Measurements from ENCODE around the gene FERMT2. TPM values are rescaled to one million over a fixed set of nuclear protein-coding genes. Genes with fewer than 3 reads are reported as not detected.

The FERMT2 gene
- total and polyA plus RNA-seq, 2 donors (not counting 1 experiment from before 2014, with no cell fraction given), result 0.05 TPM; not detected in 1

DNA sequence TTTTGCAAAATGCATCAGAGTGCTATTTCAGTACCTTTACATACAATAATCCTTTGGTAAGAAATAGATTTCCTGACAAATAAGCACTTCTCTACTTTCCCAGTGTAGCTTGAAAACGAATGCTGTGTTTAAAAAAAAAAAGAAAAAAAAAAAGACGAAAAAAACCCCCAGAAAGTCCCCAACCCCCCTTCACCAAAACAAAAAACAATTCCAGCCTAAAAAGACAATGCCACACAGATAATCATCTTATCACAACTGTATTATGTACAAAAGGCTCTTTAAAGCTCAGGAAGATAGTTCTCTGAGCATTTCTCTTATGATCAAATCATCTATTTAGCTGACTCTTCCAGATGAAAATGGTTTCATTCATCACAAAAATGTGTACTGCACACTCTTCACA, 1.6 kb downstream of the FERMT2 start:
- WGBS (ENCODE audit: insufficient coverage), result no CpG with 5 or more reads among the region's 2 CpGs
- no peak for TF ChIP-seq EZH2 (IDR thresholded peaks at IDR 0.05; ENCODE audit: borderline replicate concordance, insufficient read depth, low read depth, low read length, poor library complexity, severe bottlenecking)
- TF ChIP-seq, protein P1, sequence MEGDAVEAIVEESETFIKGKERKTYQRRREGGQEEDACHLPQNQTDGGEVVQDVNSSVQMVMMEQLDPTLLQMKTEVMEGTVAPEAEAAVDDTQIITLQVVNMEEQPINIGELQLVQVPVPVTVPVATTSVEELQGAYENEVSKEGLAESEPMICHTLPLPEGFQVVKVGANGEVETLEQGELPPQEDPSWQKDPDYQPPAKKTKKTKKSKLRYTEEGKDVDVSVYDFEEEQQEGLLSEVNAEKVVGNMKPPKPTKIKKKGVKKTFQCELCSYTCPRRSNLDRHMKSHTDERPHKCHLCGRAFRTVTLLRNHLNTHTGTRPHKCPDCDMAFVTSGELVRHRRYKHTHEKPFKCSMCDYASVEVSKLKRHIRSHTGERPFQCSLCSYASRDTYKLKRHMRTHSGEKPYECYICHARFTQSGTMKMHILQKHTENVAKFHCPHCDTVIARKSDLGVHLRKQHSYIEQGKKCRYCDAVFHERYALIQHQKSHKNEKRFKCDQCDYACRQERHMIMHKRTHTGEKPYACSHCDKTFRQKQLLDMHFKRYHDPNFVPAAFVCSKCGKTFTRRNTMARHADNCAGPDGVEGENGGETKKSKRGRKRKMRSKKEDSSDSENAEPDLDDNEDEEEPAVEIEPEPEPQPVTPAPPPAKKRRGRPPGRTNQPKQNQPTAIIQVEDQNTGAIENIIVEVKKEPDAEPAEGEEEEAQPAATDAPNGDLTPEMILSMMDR (IDR thresholded peaks at IDR 0.05), result no peak
- Mint-ChIP-seq H3K27me3 (peaks cover 55% of the 10 kb centered on the region), H3K4me3 (peak overlapping the region; percentile 94), H3K27ac (no peak overlapping the region), H3K9me3 (ENCODE audit: insufficient read depth) (no peaks in the 10 kb centered on the region), H3K4me1 (peaks cover 20% of the 10 kb centered on the region)
- Histone ChIP-seq H3K4me3 (ENCODE audit: control extremely low read depth in 1 of 5, extremely low read depth in 1 of 5, insufficient read depth in 1 of 5, low read depth in 2 of 5, low read length in 4 of 5) (no peak overlapping the region), H3K9me3 (ENCODE audit: control extremely low read depth in 1 of 3, control insufficient read depth in 2 of 3, insufficient read depth in 1 of 3, low read length in 2 of 3) (peaks cover 0 to 5% (median 0%) of the 10 kb centered on the region in 3 donors), H3K27me3 (replicated peaks in 1 of 4; ENCODE audit: control extremely low read depth in 1 of 4, control insufficient read depth in 3 of 4, insufficient read depth in 4 of 4, low read length in 3 of 4) (peaks cover 6 to 48% (median 32%) of the 10 kb centered on the region in 4 experiments), H3K27ac (ENCODE audit: low read length in 2 of 2) (no peak overlapping the region), H3K4me1 (ENCODE audit: control insufficient read depth in 2 of 2, insufficient read depth in 2 of 2, low read length in 2 of 2) (peaks cover 24 to 27% of the 10 kb centered on the region in 2 donors), H3K4me2 (replicated peaks; ENCODE audit: low read depth, low read length, poor library complexity, severe bottlenecking) (no peak overlapping the region), H3K36me3 (replicated peaks in 1 of 2; ENCODE audit: control extremely low read depth in 1 of 2, control insufficient read depth in 1 of 2, extremely low read depth in 1 of 2, insufficient read depth in 2 of 2, low read length in 1 of 2) (no peaks in the 10 kb centered on the region), H3K79me2 (ENCODE audit: control insufficient read depth, insufficient read depth, low read length) (no peaks in the 10 kb centered on the region), H3K9ac (ENCODE audit: low read length) (no peak overlapping the region), H2AFZ (ENCODE audit: insufficient read depth, low read depth, low read length, poor library complexity, severe bottlenecking) (no peak overlapping the region), H4K20me1 (ENCODE audit: control insufficient read depth, insufficient read depth, low read length, poor library complexity, severe bottlenecking) (no peaks in the 10 kb centered on the region)
- POLR2A ChIA-PET, result no interaction called here
- CTCF ChIA-PET, result interaction anchor here (0.6 to 2.1 kb wide), 2 partner anchors 12 to 1028 kb away, joined by 4 to 8 read pairs; no protein-coding TSS in a partner anchor
- DNase-seq, result peak; percentile 18
- intact Hi-C loops (cut with micrococcal nuclease), result no loop called here
- no peak for ATAC-seq (ENCODE audit: low read depth)

DNA sequence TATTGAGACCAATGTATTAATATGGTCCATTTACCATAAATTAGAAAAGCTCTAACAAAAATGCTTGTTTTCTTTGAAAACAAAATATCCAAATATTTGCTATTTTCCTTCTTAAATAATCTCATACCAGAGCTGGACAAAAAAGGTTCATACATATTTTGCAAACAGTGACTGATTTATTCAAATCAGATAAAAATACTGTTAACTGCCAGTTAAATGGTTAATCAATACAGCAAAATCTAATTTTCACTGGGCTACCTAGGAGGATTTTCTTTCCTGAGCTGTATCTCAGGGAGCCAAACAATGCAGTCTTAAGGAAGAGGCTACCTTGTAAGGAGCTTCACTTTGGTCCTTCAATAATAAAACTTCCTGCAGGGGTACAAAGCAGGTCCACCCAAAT, 2.0 kb downstream of the FERMT2 start:
- ATAC-seq (ENCODE audit: low read depth) (no peak), DNase-seq (no peak)
- Mint-ChIP-seq H3K4me1 (peaks cover 20% of the 10 kb centered on the region), H3K9me3 (ENCODE audit: insufficient read depth) (no peaks in the 10 kb centered on the region), H3K4me3 (no peak overlapping the region), H3K27ac (no peak overlapping the region), H3K27me3 (peaks cover 57% of the 10 kb centered on the region)
- H3K36me3 ChIP-seq (replicated peaks in 1 of 2; ENCODE audit: control extremely low read depth in 1 of 2, control insufficient read depth in 1 of 2, extremely low read depth in 1 of 2, insufficient read depth in 2 of 2, low read length in 1 of 2), result no peaks in the 10 kb centered on the region
- H3K9me3 ChIP-seq (ENCODE audit: control extremely low read depth in 1 of 3, control insufficient read depth in 2 of 3, insufficient read depth in 1 of 3, low read length in 2 of 3), result peaks cover 0 to 5% (median 0%) of the 10 kb centered on the region in 3 donors
- no peaks in the 10 kb centered on the region for H3K79me2 ChIP-seq (ENCODE audit: control insufficient read depth, insufficient read depth, low read length)
- H3K4me2 ChIP-seq (replicated peaks; ENCODE audit: low read depth, low read length, poor library complexity, severe bottlenecking), result no peak overlapping the region
- no peak overlapping the region for H3K27ac ChIP-seq (ENCODE audit: low read length in 2 of 2)
- no peak for TF ChIP-seq EZH2 (IDR thresholded peaks at IDR 0.05; ENCODE audit: borderline replicate concordance, insufficient read depth, low read depth, low read length, poor library complexity, severe bottlenecking)
- TF ChIP-seq, protein P1 (IDR thresholded peaks at IDR 0.05), result no peak
- no peak overlapping the region for H3K4me3 ChIP-seq (ENCODE audit: control extremely low read depth in 1 of 5, extremely low read depth in 1 of 5, insufficient read depth in 1 of 5, low read depth in 2 of 5, low read length in 4 of 5)
- no peak overlapping the region for H2AFZ ChIP-seq (ENCODE audit: insufficient read depth, low read depth, low read length, poor library complexity, severe bottlenecking)
- CTCF ChIA-PET, result interaction anchor here (0.6 to 2.1 kb wide), 2 partner anchors 12 to 1028 kb away, joined by 4 to 8 read pairs; no protein-coding TSS in a partner anchor
- H3K27me3 ChIP-seq (replicated peaks in 1 of 4; ENCODE audit: control extremely low read depth in 1 of 4, control insufficient read depth in 3 of 4, insufficient read depth in 4 of 4, low read length in 3 of 4), result peaks cover 6 to 48% (median 32%) of the 10 kb centered on the region in 4 experiments
- H3K9ac ChIP-seq (ENCODE audit: low read length), result no peak overlapping the region
- intact Hi-C loops (cut with micrococcal nuclease), result no loop called here
- H3K4me1 ChIP-seq (ENCODE audit: control insufficient read depth in 2 of 2, insufficient read depth in 2 of 2, low read length in 2 of 2), result peaks cover 24 to 27% of the 10 kb centered on the region in 2 donors
- H4K20me1 ChIP-seq (ENCODE audit: control insufficient read depth, insufficient read depth, low read length, poor library complexity, severe bottlenecking), result no peaks in the 10 kb centered on the region
- POLR2A ChIA-PET, result no interaction called here

Measured in B cell (primary cell).